ENCODE measurements around the gene SLC38A9. TPM values are rescaled to one million over a fixed set of nuclear protein-coding genes. Genes with fewer than 3 reads are reported as not detected.
A peak's percentile ranks its signal among the peaks of the same experiment; 100 is the strongest.

SLC38A9 gene
- total and polyA plus RNA-seq, 3 donors from 2014 or later = 25.3 to 50.1 (median 32.1) TPM

- Histone ChIP-seq H3K36me3 (ENCODE audit: low read depth, missing control alignments) (no peaks in the 10 kb centered on the region), H3K27me3 (no peaks in the 10 kb centered on the region), H3K4me3 (no peak overlapping the region), H3K4me1 (no peaks in the 10 kb centered on the region), H3K27ac (peak overlapping the region in 1 of 2 donors; percentile 37), H3K9me3 (no peaks in the 10 kb centered on the region)
- DNase-seq = no peak
- TF ChIP-seq CTCF (IDR thresholded peaks at IDR 0.05) (no peak), POLR2A (IDR thresholded peaks at IDR 0.05) (no peak)
- intact Hi-C loops (cut with DNase I; ENCODE audit: low total_unique reads) = no loop called here
Measured at GRCh38 chr5:55625913-55626312, 86.2 kb downstream of the SLC38A9 start.

GRCh38 chr5:55625589-55625909 is 86.6 kb downstream of the SLC38A9 start:
- Histone ChIP-seq H3K9me3 (no peaks in the 10 kb centered on the region), H3K4me1 (no peaks in the 10 kb centered on the region), H3K4me3 (no peak overlapping the region), H3K27ac (peak overlapping the region in 1 of 2 donors; percentile 37), H3K36me3 (ENCODE audit: low read depth, missing control alignments) (no peaks in the 10 kb centered on the region), H3K27me3 (no peaks in the 10 kb centered on the region)
- intact Hi-C loops (cut with DNase I; ENCODE audit: low total_unique reads) = no loop called here
- no peak for DNase-seq
- 75 to 81% methylated on average over 4 of the region's 4 CpGs for WGBS, 2 donors
- TF ChIP-seq POLR2A (IDR thresholded peaks at IDR 0.05) (no peak), CTCF (IDR thresholded peaks at IDR 0.05) (no peak)

GRCh38 chr5:55624841-55625588 is 87.1 kb downstream of the SLC38A9 start:
- Histone ChIP-seq H3K27ac (peak overlapping the region in 1 of 2 donors; percentile 37), H3K27me3 (no peaks in the 10 kb centered on the region), H3K36me3 (ENCODE audit: low read depth, missing control alignments) (no peaks in the 10 kb centered on the region), H3K9me3 (no peaks in the 10 kb centered on the region), H3K4me1 (no peaks in the 10 kb centered on the region), H3K4me3 (no peak overlapping the region)
- no peak for TF ChIP-seq CTCF (IDR thresholded peaks at IDR 0.05)
- TF ChIP-seq POLR2A (IDR thresholded peaks at IDR 0.05) = no peak
- DNase-seq = no peak
- 61 to 67% methylated on average over 8 of the region's 8 CpGs for WGBS, 2 donors
- intact Hi-C loops (cut with DNase I; ENCODE audit: low total_unique reads) = no loop called here

- Histone ChIP-seq H3K27me3 (no peaks in the 10 kb centered on the region), H3K27ac (no peak overlapping the region), H3K36me3 (ENCODE audit: low read depth, missing control alignments) (no peaks in the 10 kb centered on the region), H3K9me3 (no peaks in the 10 kb centered on the region), H3K4me3 (no peak overlapping the region), H3K4me1 (no peaks in the 10 kb centered on the region)
- 98 to 100% methylated on average over 1 of the region's 1 CpG for WGBS, 2 donors
- no peak for DNase-seq
- intact Hi-C loops (cut with DNase I; ENCODE audit: low total_unique reads) = no loop called here
- TF ChIP-seq CTCF (IDR thresholded peaks at IDR 0.05) (no peak), POLR2A (IDR thresholded peaks at IDR 0.05) (no peak)
Measured at GRCh38 chr5:55623789-55624188, 88.3 kb downstream of the SLC38A9 start.

- Histone ChIP-seq H3K27ac (no peak overlapping the region), H3K9me3 (no peaks in the 10 kb centered on the region), H3K4me3 (no peak overlapping the region), H3K27me3 (no peaks in the 10 kb centered on the region), H3K36me3 (ENCODE audit: low read depth, missing control alignments) (no peaks in the 10 kb centered on the region), H3K4me1 (no peaks in the 10 kb centered on the region)
- intact Hi-C loops (cut with DNase I; ENCODE audit: low total_unique reads) = no loop called here
- 93 to 94% methylated on average over 2 of the region's 2 CpGs for WGBS, 2 donors
- no peak for DNase-seq
- TF ChIP-seq CTCF (IDR thresholded peaks at IDR 0.05) = no peak
- TF ChIP-seq POLR2A (IDR thresholded peaks at IDR 0.05) = no peak
Measured at GRCh38 chr5:55622460-55622859, 89.7 kb downstream of the SLC38A9 start.

All from testis (tissue), 3 donors.